OCI-LY1 (cell line): ENCODE data around the gene MYO18A.

ENCODE experiments used
- EZH2 ChIP-seq: fragments of 200-600 bp; sonication (generic), shearing (Covaris generic); IDR thresholded peaks from 2 replicates; pipeline ENCODE4 v1.8.0; 2017; ENCODE audit warnings: borderline replicate concordance, mixed run types, mild to moderate bottlenecking, antibody characterized with exemption, low read length, moderate library complexity, mixed read lengths
- TF ChIP-seq, protein P1 (sequence below): fragments of 200-600 bp; sonication (generic), shearing (Covaris generic); IDR thresholded peaks from 2 replicates; pipeline ENCODE4 v1.5.1; 2017; ENCODE audit warnings: mild to moderate bottlenecking, antibody characterized with exemption, low read length, moderate library complexity, mixed read lengths

DNA sequence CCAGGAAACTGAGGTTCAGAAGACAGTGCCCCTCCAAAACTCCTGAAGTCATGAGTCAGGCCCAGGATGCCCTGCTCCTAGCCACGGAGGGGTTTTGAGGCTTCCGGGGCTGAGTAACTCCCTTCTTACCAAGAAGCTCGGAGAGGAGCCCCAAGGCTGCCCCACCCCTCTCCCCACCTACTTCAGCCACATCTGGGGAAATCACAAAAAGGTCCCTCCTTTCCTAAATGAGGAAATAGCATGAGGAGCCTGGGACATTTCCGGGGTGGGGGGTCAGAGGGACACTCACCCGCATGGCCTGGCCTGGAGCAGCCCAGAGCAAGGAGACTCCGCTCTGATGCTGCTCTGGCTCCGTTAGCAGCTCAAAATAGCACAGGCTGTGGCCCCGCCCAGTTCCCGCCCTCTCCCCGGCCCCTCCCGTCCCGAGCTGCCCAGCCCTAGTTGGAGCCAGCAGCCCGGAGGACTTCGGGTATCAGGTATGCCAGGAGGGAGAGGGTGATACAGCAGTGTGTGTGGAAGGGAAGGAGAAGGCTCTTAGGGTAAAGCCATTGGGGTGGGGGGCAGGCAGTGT is 40.1 kb downstream of the MYO18A start:
- TF ChIP-seq, protein P1, sequence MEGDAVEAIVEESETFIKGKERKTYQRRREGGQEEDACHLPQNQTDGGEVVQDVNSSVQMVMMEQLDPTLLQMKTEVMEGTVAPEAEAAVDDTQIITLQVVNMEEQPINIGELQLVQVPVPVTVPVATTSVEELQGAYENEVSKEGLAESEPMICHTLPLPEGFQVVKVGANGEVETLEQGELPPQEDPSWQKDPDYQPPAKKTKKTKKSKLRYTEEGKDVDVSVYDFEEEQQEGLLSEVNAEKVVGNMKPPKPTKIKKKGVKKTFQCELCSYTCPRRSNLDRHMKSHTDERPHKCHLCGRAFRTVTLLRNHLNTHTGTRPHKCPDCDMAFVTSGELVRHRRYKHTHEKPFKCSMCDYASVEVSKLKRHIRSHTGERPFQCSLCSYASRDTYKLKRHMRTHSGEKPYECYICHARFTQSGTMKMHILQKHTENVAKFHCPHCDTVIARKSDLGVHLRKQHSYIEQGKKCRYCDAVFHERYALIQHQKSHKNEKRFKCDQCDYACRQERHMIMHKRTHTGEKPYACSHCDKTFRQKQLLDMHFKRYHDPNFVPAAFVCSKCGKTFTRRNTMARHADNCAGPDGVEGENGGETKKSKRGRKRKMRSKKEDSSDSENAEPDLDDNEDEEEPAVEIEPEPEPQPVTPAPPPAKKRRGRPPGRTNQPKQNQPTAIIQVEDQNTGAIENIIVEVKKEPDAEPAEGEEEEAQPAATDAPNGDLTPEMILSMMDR: no peak
- no peak for TF ChIP-seq EZH2
